NCI-H2029 treated with DMSO at 0.1 percent for 48 hours (cell line): Measurements from ENCODE around the gene SLC22A4.

Source experiments
- DNase-seq: peaks from one replicate; lab custom pipeline; 2025; lab: John Stamatoyannopoulos, UW

Gene SLC22A4

DNA sequence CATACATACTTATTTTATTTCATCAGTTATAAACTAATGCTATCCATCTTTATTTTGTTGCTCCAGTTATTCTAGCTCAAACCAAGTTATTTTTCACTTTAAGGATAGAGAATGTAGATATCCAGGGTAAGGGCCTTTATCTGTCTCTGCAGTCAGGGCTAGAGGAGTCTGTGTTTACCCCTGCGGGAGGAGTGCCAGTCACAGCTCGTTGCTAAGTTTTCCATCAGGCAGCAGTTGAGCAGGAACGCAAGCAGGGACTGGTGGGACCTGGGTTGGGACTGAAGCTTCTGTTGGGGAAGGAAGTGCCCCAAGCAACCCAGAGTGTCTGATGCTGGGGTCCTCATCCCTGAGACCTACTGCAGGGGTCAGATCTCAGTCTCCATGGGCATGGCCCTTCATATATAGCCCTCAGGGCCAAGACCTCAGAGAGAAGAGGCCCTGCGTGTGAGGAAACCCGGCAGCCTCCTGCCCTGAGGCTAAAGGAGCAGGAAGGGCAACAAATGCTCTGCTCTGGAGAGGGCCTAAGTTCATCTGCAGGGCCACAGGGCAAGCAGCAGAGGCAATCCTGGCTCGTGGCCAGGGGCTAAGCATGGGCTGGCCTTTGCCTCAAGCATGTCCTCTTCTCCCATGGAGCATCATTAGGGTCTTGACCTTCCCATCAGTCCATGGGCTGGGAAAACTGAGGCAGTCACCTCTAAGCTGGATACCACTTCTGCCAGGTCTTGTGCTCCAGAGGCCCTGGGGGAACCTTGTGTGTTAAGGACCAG, 6.6 kb downstream of the SLC22A4 start:
- DNase-seq: no peak

- DNase-seq: no peak
These were observed 7.4 kb downstream of the SLC22A4 start for GRCh38 chr5:132301344-132302271.

GRCh38 chr5:132302413-132302812, 8.2 kb downstream of the SLC22A4 start:
- no peak for DNase-seq

DNA sequence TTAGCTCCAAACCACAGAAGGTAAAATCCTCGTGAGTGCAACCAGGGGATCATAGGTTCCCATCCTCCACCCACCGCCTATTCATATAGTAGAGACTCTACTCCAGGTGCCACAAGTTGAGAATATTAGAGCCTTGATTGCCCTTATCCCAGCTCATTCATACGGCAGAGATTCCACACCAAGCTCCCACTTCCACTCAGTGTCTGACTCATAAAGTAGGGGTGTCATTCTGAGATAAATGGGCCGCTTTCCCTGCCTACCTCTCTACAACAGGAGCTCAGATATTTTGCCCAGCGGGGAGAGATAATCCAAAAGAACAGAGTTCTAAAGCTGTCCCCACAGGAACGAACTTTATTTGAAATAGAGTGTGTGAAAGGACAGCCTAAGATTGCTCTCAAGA, 9.4 kb downstream of the SLC22A4 start:
- DNase-seq: no peak

- no peak for DNase-seq
These were observed 11.2 kb downstream of the SLC22A4 start for GRCh38 chr5:132305420-132305819.

DNA sequence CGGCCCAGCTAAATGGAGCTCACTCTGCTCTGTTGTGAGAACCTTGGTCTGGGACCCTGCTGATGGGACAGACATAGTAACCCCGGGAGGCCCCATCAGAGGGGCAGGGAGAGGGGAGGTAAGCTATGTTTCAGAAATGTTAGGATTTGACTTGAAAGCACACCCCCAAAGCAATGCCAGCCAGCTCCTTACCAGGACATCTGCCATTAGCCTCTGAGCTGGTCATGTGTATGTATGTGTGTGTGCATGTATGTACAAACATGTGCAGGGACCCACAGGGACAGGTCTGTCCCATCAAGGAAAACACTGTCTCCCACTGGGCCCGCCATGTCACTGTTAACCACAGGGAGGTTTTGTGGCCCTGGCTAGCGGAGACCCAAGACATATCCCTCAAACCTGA, 14.5 kb downstream of the SLC22A4 start:
- DNase-seq: no peak

- no peak for DNase-seq
These were observed 15.5 kb downstream of the SLC22A4 start for GRCh38 chr5:132309679-132310078.

DNA sequence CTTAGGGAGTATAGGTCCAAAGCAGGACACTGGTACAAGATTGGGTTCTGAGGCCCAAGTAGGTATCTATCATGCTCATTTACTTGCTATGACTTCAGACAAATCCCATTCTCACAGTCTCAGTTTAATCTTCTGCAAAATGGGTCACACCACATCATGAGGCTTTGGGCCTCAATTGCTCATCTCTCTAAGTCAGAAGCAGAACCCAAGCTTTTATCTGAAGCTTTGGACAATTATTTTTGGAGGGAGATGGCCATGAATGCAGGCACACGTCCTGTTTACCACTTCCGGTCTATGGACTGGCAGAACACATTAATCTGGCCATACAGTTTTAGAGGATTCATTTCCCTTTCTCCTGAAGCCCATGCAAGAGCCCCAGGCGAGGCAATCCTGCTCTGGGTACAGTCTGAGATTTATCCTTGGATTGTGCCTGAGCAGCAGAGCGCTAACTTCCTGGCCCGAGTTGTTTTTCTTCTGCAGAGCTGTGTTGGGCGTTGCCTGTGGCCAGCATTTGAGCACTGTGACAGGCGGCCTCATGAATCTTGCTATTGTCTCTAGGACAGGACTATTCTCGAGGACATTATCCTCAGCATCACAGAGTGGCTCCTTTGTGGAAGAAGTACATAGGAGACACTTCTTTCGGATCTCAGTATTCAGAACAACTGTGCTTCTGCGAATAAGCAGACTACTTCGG, 16.1 kb downstream of the SLC22A4 start:
- DNase-seq: no peak

DNA sequence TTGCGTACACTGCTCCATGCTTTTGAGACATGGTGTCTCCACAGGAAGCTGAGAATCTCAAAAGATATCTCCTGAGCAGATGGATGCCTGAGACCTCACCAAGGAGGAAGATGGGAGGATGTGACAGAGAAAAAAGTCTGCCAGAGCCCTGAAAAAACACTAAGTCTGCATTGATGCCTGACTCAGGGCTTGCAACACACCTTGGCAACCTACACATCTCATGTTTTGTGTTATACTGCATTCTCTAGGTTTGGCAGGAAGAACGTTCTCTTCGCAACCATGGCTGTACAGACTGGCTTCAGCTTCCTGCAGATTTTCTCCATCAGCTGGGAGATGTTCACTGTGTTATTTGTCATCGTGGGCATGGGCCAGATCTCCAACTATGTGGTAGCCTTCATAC, 19.2 kb downstream of the SLC22A4 start:
- DNase-seq: no peak

DNA sequence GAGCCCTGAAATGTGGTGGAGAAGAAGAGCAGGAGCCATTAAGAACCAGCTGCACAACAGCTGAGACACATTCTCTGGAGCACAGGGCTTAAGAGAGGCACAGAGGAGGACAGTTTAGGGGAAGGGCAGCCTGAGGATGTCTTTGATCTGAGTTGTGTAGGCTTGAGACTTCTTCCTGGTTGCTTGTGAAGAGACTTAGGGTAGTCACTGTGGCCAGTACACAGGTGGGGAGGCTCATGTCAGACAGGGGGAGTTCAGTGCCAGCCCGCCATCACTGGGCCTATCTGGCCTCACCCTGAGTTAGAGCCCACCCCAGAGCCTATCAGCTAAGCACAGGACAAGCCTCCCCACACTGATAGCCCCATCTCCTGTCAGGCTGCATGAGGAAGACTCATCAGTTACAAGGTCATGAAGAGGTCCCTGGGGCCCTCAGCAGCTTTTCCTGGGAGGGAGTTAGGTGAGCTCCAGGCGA, 19.8 kb downstream of the SLC22A4 start:
- DNase-seq: no peak

DNA sequence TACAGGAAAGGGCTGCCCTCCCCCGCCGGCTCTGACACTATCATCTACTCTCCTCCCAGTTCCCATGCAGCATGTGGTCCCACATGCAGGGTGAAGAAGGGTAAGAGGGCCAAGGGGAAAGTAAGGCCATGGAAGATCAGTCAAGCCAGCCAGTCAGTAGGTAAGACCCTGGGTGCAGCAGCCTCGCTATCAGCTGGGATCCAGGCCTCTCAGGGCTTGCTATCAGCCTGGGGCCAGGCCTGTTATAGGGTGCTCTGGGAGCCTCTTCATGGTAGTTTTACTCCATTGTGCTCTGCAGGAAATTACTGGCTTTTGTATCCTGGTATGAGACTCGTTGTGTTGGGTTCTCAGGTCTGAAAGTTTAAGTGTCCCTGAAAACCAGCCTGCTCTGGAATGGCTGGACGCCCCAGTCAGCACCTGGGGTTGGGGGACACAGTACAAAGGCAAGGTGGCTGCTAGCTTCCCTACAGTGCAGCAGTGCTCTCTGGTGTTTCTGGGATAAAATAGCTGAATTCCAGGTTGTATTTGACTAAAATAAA, 21.4 kb downstream of the SLC22A4 start:
- DNase-seq: no peak

GRCh38 chr5:132319975-132320374, 25.8 kb downstream of the SLC22A4 start:
- DNase-seq: no peak

DNA sequence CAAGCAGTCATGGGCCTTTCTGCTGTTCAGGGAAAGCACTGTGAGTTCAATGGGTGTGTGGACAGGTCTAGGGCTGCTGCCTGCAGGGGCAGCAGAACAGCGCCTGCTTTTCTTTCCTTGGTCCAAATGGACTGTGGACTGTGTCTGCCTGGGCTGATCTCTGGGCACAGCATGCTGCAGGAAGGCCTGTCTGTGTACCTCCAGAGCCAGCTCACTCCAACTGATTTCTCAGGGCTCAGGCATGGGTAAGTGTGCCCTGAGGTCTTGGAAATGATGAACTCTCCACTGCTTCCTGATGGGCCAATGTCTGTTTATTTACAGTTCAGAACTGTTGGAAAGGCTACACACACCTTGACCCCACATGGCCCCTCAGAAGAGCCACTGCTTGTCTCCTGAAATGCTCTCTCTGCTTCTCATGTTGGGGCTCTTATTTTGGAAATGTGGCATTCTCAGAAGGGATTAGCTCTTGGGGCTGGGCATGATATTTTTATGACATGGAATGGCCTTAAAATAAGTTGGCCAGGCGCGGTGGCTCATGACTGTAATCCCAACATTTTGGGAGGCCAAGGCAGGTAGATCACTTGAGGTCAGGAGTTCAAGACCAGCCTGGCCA, 27.0 kb downstream of the SLC22A4 start:
- no peak for DNase-seq

DNA sequence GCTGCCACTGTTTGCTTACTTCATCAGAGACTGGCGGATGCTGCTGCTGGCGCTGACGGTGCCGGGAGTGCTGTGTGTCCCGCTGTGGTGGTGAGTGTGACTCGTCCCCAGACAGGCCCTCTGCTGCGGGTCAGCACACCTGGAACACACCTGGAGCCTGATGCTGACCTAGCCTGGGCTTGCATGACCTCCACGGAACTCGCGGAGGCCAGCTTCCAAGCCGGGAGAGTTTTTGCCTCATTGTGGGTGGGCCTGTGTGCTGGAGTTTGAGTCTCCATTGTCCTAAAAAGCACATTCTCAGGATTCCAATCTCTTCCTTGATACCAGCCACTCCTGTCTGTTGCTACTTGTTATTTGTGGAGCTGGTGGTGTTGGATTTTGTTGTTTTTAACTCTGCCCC, 28.1 kb downstream of the SLC22A4 start:
- DNase-seq: no peak

GRCh38 chr5:132323202-132323601, 29.0 kb downstream of the SLC22A4 start:
- DNase-seq: no peak

DNA sequence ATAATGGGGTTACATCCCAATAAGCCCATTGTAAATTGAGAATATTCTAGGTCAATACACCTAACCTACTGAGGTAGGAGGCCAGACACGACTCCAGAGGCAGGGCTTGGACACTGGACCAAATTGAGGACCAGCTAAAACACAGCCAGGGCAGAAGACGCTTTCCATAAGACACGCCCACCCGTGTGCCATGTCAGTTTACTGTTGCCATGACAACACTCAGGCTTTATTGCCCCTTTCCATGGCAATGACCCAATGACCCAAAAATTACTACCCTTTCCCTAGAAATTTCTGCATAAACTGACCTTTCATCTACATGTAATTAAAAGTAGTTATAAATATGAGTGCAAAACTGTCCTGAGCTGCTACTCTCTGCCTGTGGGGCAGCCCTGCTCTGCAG, 31.5 kb downstream of the SLC22A4 start:
- DNase-seq: no peak

DNA sequence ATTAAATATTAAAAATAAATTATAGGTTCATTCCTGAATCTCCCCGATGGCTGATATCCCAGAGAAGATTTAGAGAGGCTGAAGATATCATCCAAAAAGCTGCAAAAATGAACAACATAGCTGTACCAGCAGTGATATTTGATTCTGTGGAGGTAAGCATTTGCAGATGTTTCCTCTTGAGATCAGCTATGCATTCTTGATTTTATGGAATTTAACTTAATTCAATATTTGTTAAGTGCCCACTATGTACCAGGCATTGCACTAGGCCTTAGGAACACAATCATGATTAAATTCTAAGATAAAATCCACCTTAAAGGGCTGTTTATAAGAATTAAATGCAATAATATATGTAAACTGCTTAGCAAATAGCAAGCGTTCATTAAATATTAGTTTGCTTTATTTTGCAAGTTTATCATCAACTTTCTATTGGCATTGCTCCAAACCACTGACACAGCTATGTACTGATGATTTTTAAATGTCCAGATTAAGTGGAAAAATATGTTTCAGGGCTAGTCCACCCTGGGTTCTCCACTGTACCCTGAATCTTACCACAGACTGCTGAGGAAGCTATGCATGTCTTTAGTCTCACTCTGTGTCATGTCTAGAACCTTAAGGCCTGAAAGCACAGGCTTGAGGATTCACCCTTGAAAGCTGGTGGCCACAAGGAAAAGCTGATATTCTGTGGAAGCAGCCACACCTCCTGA, 33.2 kb downstream of the SLC22A4 start:
- DNase-seq: no peak

- no peak for DNase-seq
These were observed 40.6 kb downstream of the SLC22A4 start for GRCh38 chr5:132334812-132335211.

- DNase-seq: no peak
These were observed 41.2 kb downstream of the SLC22A4 start for GRCh38 chr5:132335402-132335801.

DNA sequence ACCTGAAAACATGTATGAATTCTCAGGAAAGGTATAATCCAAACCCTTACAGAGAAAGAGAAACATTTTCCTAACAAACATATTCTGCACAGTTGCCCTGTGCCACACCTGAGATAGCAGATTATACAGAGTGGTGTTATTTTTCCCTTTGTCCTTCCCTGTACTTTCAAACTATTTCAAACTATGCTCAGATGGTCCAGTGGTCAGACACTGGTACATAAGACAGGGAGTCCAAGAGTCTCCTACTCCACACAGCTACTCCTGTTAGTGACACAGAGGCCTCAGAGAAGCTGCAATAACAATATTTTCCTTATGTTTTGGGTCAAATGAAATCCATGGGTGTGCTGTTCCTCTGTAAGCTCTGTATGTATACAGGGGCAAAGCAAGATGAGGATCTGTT, 45.3 kb downstream of the SLC22A4 start:
- DNase-seq: no peak
